Fibroblast of villous mesenchyme (primary cell): Measurements from ENCODE around the gene MALT1. TPM values are rescaled to one million over a fixed set of nuclear protein-coding genes. Genes with fewer than 3 reads are reported as not detected.

Experiments used
- DNase-seq: peaks from one replicate; pipeline ENCODE4 v3.0.0-alpha.2; 2010; ENCODE audit warnings: low read depth
- H3K4me3 ChIP-seq: 2 replicates; pipeline ENCODE4 v1.5.1; 2011; ENCODE audit warnings: low read depth, mild to moderate bottlenecking, low read length
- total RNA-seq: library from RNA; depleted of rRNA; stranded (reverse); fragments of >200 nt; gene quantifications from 2 replicates; pipeline ENCODE4 v1.2.3, GENCODE V29; 2012
- TF ChIP-seq, protein P1 (sequence below): IDR thresholded peaks from 2 replicates; pipeline ENCODE4 v1.5.1; 2012; ENCODE audit warnings: low read depth, mild to moderate bottlenecking, low read length; ENCODE audit not compliant: insufficient read depth

Gene MALT1
- total RNA-seq, 1 donor: 85.1 TPM

DNA sequence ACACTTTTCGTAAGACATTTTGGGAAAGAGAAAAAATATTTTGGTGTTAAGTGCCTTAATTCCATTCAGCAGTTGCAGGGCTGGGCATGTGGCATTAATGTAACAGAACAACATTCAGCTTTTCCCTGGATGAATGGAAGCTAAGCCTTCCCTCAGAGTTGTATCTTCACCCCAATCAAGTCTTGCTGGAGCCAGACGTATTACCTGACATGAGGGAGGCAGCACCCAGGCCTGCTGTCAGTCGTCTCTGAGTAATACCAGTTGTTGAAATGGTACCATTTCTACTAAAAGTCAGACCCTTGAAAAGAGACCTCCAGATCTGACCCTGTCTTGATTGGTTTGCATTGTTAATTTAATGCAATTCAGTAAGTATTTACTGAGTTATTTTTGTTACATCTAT lies 57.5 kb downstream of the MALT1 start:
- no peak overlapping the region for H3K4me3 ChIP-seq
- no peak for DNase-seq
- TF ChIP-seq, protein P1, sequence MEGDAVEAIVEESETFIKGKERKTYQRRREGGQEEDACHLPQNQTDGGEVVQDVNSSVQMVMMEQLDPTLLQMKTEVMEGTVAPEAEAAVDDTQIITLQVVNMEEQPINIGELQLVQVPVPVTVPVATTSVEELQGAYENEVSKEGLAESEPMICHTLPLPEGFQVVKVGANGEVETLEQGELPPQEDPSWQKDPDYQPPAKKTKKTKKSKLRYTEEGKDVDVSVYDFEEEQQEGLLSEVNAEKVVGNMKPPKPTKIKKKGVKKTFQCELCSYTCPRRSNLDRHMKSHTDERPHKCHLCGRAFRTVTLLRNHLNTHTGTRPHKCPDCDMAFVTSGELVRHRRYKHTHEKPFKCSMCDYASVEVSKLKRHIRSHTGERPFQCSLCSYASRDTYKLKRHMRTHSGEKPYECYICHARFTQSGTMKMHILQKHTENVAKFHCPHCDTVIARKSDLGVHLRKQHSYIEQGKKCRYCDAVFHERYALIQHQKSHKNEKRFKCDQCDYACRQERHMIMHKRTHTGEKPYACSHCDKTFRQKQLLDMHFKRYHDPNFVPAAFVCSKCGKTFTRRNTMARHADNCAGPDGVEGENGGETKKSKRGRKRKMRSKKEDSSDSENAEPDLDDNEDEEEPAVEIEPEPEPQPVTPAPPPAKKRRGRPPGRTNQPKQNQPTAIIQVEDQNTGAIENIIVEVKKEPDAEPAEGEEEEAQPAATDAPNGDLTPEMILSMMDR: no peak

- H3K4me3 ChIP-seq: no peak overlapping the region
- no peak for DNase-seq
- TF ChIP-seq, protein P1: no peak
Observed at GRCh38 chr18:58730618-58731017, 59.4 kb downstream of the MALT1 start.

GRCh38 chr18:58732471-58732870 lies 61.2 kb downstream of the MALT1 start:
- no peak for DNase-seq
- no peak overlapping the region for H3K4me3 ChIP-seq
- TF ChIP-seq, protein P1: no peak

DNA sequence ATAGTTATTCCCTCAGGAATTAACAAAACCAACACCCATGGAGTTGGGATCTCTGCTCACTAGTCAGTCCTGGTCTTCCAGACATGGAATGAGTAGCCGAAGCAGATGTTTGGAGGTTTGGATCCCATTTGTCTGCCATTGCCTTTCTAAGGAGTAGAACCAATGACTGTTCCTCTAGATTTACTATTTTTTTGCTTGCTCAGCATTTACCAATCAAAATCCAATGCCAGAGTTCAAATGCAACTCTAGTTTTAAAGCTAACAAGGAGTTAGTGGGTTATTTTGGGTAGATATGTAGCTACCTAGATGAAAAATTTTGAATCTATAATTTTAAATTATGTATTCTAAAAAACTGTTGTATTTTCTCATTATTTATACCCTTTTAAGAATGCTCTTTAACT lies 62.6 kb downstream of the MALT1 start:
- TF ChIP-seq, protein P1: no peak
- H3K4me3 ChIP-seq: no peak overlapping the region
- no peak for DNase-seq

DNA sequence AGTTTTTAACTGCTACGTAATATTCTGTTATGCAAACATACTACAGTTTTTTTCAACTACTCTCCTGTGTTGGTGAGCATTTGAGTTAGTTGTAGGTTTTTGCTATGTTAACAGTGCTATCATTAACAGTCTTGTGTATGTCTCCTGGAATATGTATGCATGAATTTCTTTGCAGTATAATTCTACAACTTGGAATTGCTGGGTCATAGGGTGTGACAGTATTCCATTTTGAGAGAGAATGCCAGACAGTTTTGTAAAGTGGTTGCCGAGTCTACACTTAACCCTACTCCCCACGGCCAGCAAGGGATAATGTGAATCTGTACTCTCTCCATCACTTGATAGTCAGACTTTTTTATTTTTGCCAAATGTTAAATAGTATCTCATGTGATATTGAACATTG lies 67.1 kb downstream of the MALT1 start:
- TF ChIP-seq, protein P1: no peak
- DNase-seq: no peak
- H3K4me3 ChIP-seq: no peak overlapping the region

- TF ChIP-seq, protein P1: no peak
- no peak overlapping the region for H3K4me3 ChIP-seq
- no peak for DNase-seq
Observed at GRCh38 chr18:58745914-58746313, 74.6 kb downstream of the MALT1 start.

GRCh38 chr18:58748899-58749595 lies 77.8 kb downstream of the MALT1 start:
- no peak overlapping the region for H3K4me3 ChIP-seq
- TF ChIP-seq, protein P1: no peak
- DNase-seq: no peak
